Measurements from ENCODE around the gene ARID1A. TPM values are rescaled to one million over a fixed set of nuclear protein-coding genes. Genes with fewer than 3 reads are reported as not detected.
A peak's percentile ranks its signal among the peaks of the same experiment; 100 is the strongest.

ARID1A gene
- total RNA-seq, 1 donor from 2014 or later, result 155 TPM

DNA sequence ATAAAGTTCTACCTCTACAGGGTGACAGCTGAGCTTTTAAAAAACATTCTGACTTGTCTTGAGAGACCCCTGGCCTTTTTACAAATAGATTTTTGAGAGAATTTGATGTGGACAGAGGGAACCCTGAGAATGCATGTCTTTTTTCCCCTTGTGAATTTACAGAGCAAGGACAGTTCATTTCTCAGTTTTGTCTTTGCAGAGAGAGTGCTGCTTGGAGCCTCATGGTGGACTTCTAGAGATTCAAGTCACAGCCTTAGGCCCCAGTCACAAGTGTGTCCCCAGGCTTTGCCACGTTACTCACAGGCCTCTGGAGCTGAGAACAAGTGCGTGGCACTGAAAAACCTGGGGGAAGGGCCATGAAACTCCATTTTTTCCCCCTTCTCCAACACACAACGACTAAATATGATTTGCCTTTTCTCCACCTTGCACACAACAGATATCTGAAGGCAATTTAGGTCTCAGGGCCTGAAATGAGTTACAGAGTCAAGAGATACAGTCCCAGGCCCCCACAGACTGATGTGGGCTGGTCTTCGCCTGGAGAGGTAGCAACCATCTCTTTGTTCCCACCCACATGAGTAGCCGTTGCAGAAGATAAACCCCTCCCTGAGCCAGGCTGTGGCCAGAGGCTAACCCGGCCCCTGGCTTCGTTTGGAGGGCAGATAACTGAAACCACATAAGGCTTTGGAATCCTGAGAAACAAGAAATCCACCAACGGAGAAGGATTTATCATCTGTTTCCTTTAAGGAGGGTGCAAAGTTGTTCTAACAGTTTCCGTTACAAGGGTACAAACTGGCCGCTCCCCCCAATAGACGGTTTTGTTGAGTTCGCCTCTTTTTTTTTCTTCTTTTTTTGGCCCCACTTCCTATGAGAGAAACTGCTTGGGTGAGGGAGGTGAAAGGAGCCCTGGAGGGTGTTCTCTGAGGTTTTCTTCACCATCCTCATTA lies 90.9 kb downstream of the ARID1A start:
- H3K4me3 Mint-ChIP-seq, result peak overlapping the region; percentile 97
- peaks cover 6% of the 10 kb centered on the region for H3K36me3 Mint-ChIP-seq (ENCODE audit: low read depth)
- peaks cover 66% of the 10 kb centered on the region for H3K4me1 Mint-ChIP-seq
- peak; percentile 32 for DNase-seq (ENCODE audit: low read depth, low spot score)
- peaks cover 14% of the 10 kb centered on the region for H3K27me3 Mint-ChIP-seq (ENCODE audit: low read depth)
- peak overlapping the region; percentile 99 for H3K27ac Mint-ChIP-seq (ENCODE audit: unreplicated experiment)
- TF ChIP-seq, protein P1, sequence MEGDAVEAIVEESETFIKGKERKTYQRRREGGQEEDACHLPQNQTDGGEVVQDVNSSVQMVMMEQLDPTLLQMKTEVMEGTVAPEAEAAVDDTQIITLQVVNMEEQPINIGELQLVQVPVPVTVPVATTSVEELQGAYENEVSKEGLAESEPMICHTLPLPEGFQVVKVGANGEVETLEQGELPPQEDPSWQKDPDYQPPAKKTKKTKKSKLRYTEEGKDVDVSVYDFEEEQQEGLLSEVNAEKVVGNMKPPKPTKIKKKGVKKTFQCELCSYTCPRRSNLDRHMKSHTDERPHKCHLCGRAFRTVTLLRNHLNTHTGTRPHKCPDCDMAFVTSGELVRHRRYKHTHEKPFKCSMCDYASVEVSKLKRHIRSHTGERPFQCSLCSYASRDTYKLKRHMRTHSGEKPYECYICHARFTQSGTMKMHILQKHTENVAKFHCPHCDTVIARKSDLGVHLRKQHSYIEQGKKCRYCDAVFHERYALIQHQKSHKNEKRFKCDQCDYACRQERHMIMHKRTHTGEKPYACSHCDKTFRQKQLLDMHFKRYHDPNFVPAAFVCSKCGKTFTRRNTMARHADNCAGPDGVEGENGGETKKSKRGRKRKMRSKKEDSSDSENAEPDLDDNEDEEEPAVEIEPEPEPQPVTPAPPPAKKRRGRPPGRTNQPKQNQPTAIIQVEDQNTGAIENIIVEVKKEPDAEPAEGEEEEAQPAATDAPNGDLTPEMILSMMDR (conservative IDR thresholded peaks at IDR 0.05), result no peak
- H3K9me3 Mint-ChIP-seq, result no peaks in the 10 kb centered on the region

DNA sequence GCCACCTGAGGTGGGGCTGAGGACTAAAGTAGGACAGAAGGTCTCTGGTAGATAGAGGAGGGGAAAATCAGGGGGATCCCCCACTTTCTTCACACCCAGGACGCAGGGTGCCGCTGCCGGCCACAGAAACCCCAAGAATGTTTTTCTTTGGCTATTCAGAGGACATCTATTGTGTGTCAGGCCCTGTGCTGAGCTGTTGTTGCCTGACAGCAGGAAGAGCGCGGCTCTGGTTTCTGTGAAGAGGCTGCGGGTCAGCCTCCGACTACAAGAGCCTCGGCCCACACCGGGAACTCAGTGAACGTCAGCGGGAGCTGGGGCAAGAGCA lies 91.5 kb downstream of the ARID1A start:
- peak overlapping the region; percentile 97 for H3K4me3 Mint-ChIP-seq
- no peaks in the 10 kb centered on the region for H3K9me3 Mint-ChIP-seq

DNA sequence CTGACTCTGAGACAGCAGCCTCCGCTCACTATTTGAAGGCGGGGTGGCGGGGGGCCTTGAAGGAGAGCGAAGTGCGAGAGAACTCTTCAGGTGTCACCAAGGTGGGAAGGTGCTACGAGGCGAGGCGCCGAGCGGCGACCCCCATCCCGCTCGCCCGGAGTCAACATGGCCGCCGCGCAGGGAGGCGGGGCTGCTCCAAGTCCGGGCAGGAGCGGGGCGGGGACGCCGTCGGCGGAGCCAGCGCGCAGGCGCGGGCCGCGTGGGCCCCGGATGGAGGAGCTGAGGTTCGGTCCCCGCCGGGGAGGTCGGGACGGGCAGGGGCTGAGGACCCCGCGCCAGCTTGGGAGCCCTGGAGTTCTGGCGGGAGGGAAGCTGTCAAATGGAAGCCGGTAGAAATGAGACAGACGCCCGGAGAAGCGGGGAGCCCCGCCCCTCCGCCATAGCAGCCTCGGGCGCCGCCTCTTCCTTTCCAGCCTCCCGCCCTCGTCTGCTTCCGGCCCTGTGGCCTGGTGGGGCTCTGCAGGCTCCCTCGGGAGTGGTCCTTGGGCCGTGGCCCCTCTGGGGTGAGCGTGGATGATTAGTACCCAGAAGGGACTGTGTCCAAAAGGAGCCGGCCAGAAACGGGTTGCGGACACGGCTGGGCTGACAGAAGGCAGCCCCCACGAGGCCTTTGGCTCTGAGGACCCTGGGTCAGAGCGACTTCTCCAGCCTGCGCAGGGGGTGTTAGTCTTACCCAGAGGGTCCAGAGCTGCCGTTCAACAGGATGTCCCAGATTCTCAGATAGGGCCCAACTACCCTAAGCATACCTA lies 92.1 kb downstream of the ARID1A start, which contains the start of gene PIGV:
TSS of gene PIGV (plus strand) at position 245 of the 809 bp plus-strand sequence. CDS start 2,866 bp downstream, outside the sequence.
- Mint-ChIP-seq H3K4me3 (peak within 1 kb of the TSS; percentile 97), H3K27me3 (ENCODE audit: low read depth) (peaks cover 14% of the 10 kb centered on the region), H3K36me3 (ENCODE audit: low read depth) (no peaks in the 10 kb centered on the region), H3K27ac (ENCODE audit: unreplicated experiment) (peak within 1 kb of the TSS; percentile 99), H3K9me3 (no peaks in the 10 kb centered on the region), H3K4me1 (peaks cover 58% of the 10 kb centered on the region)
- TF ChIP-seq, protein P1 (conservative IDR thresholded peaks at IDR 0.05), result peak; percentile 28
- DNase-seq (ENCODE audit: low read depth, low spot score), result peak; percentile 90

More for the DNA sequence above, 91.5 kb downstream of the ARID1A start:
- Mint-ChIP-seq H3K27ac (ENCODE audit: unreplicated experiment) (peak overlapping the region; percentile 99), H3K27me3 (ENCODE audit: low read depth) (peaks cover 14% of the 10 kb centered on the region), H3K4me1 (peaks cover 63% of the 10 kb centered on the region), H3K36me3 (ENCODE audit: low read depth) (peaks cover 4% of the 10 kb centered on the region)
- no peak for DNase-seq (ENCODE audit: low read depth, low spot score)
- TF ChIP-seq, protein P1 (conservative IDR thresholded peaks at IDR 0.05), result no peak

DNA sequence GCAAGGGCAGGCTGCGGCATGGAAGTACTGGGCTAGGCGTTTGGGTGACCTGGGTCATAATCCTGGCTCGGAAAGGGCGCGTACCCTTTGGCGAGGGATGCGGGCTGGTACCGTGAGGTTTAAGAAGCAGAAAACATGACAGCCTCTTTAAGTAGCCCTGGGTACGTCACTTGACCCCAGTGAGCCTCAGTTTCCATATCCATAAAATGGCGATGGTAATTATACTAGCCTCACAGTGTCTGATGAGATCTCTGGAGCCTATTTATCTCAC lies 92.6 kb downstream of the ARID1A start:
- H3K9me3 Mint-ChIP-seq, result no peaks in the 10 kb centered on the region
- no peaks in the 10 kb centered on the region for H3K36me3 Mint-ChIP-seq (ENCODE audit: low read depth)
- DNase-seq (ENCODE audit: low read depth, low spot score), result no peak
- peaks cover 52% of the 10 kb centered on the region for H3K4me1 Mint-ChIP-seq
- peaks cover 14% of the 10 kb centered on the region for H3K27me3 Mint-ChIP-seq (ENCODE audit: low read depth)
- TF ChIP-seq, protein P1 (conservative IDR thresholded peaks at IDR 0.05), result no peak
- peak overlapping the region; percentile 52 for H3K27ac Mint-ChIP-seq (ENCODE audit: unreplicated experiment)
- H3K4me3 Mint-ChIP-seq, result peak overlapping the region; percentile 94

DNA sequence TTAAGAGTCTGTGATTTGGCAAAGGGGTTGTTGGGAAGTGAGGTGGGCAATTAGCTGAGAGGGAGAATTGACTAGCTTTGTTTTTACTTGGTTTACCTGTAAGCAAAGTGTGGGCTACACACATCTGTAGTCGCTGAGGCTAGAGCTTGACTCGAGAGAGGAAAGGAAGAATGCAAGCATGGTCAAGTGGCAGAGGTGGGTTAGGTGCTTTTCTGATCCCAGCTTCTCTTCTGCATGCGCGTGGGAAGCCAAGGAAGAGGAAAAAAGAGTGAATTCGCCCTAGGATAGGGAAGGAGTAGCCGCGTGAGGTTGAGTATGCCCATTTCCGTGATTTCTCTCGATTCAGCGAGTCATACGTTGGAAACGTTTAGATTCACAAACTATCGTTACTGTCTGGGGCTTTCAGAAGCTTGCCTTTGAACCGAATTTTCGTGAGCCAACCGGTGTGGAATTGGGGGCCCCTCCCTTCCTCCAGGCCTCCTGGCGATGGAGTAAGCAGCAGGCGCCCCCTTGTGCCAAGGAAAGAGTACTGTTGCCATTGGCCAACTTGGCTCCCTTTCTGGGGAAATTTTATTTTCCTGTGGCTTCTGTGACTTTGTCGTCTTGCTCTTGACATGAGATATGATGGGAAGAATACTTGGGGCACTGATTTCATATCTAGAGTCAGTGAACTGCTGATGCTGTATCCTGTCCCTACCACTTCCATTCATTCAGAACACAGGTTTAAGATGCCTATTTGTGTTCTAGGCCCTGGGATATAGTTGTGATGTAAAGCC lies 93.2 kb downstream of the ARID1A start:
- Mint-ChIP-seq H3K4me3 (peak overlapping the region; percentile 94), H3K4me1 (peaks cover 47% of the 10 kb centered on the region), H3K27ac (ENCODE audit: unreplicated experiment) (peak overlapping the region; percentile 52), H3K9me3 (no peaks in the 10 kb centered on the region), H3K36me3 (ENCODE audit: low read depth) (no peaks in the 10 kb centered on the region), H3K27me3 (ENCODE audit: low read depth) (peaks cover 14% of the 10 kb centered on the region)
- DNase-seq (ENCODE audit: low read depth, low spot score), result peak; percentile 77
- TF ChIP-seq, protein P1 (conservative IDR thresholded peaks at IDR 0.05), result peak; percentile 98

Data from neural crest cell (in vitro differentiated cells).